ENCODE measurements around the gene PRSS36.

- TF ChIP-seq EZH2 (IDR thresholded peaks at IDR 0.05; ENCODE audit: borderline replicate concordance, low read depth, low read length, severe bottlenecking) (no peak), CTCF (IDR thresholded peaks at IDR 0.05; ENCODE audit: borderline replicate concordance, extremely low read depth, low read length, poor library complexity, severe bottlenecking) (no peak)
Measured at GRCh38 chr16:31114468-31114867, 35.4 kb downstream of the PRSS36 start.

Measured in DND-41 (cell line).